GM23248 (cell line): ENCODE results near the gene RAB2B.

Experiments used
- EZH2 ChIP-seq: fragments of 200-600 bp; sonication (generic); IDR thresholded peaks from 2 replicates; pipeline ENCODE4 v1.6.1; 2018; ENCODE audit warnings: antibody characterized with exemption, mild to moderate bottlenecking; ENCODE audit not compliant: insufficient read depth, poor library complexity, severe bottlenecking
- EZH2phosphoT487 ChIP-seq: fragments of 200-600 bp; sonication (generic); IDR thresholded peaks from 2 replicates; pipeline ENCODE4 v1.6.1; 2018; ENCODE audit warnings: antibody characterized with exemption, moderate library complexity, mild to moderate bottlenecking, low read depth; ENCODE audit not compliant: insufficient read depth

- TF ChIP-seq EZH2phosphoT487 (no peak), EZH2 (no peak)
These were observed 40.1 kb downstream of the RAB2B start for GRCh38 chr14:21436567-21437062.
